Stimulated activated CD8-positive, alpha-beta memory T cell treated with anti-CD3 and anti-CD28 coated beads, Interleukin-12 subunit alpha, Interleukin-12 subunit beta, amount 100 ng/mL, for 24 hours (primary cell): ENCODE results near the gene MAB21L3.
A peak's percentile ranks its signal among the peaks of the same experiment; 100 is the strongest.
"Not testable (repeated sequence)": the region's sequence is repeated elsewhere in the genome, so short reads cannot be mapped to it uniquely, and the experiment has no call there.

Experiments used
- DNase-seq: peaks from one replicate; pipeline ENCODE4 v3.0.0-alpha.2; 2020; ENCODE audit errors: extremely low read depth

Gene MAB21L3

GRCh38 chr1:116138277-116138792 lies 27.1 kb downstream of the MAB21L3 start:
- no peak for DNase-seq

- no peak for DNase-seq
These were observed 28.5 kb downstream of the MAB21L3 start for GRCh38 chr1:116139592-116140134.

DNA sequence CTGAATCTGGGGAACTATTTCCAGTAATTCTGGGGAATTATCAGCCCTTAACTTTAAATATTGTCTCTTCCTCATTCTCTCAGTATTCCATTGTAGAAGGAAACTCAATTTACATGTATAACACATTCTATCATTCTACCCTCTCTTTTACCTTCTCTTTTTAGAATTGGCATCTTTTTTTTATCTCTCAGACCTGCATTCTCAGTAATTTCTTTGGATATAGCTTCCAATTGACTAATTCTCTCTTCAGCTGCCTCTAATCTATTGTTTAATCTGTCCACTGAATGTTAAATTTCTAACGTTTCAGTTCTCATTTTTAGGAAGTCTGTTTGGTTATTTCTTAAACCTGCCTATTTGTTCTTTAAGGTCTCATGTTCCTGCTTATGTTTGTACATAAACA lies 33.0 kb downstream of the MAB21L3 start:
- no peak for DNase-seq

- DNase-seq = not testable (repeated sequence)
These were observed 35.4 kb downstream of the MAB21L3 start for GRCh38 chr1:116146447-116147113.

GRCh38 chr1:116147114-116147510 lies 35.9 kb downstream of the MAB21L3 start:
- DNase-seq = no peak

DNA sequence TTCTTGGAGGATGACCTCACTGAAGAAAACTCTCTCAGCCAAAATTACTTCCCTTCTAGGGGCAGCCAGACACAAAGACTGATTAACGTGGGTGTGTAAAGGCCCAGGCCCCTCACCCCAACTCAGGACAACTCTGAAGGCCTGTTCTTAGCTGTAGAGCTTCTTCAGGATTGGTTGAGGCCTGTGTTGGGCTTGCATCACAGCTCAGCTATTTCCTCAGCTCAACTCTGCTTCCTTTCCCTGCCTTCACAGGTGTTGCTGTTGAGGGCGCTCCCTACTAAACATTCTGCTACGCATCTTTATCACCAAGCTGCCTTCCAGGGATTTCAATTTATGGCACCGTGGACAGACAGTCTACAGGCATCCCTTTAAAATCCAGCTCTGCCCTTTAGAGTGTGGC lies 36.8 kb downstream of the MAB21L3 start:
- no peak for DNase-seq

DNA sequence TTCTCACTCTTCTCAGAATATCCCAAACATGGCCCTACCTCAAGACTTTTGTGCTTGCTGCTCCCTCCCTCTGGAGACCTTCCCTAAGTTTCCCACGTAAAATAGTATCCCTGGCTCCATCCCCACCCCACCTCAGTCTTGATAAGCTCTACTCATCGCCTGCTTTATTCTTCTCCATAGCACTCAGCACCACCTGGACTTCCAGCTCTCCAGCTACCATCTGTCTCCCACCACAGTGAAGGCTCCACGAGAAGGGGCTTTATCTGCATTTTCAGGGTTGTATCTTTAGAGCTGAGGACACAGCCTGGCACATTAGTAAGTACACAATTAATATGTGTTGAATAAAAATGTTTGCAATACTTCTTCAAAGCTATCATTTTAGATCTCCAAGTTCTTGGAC lies 37.8 kb downstream of the MAB21L3 start:
- DNase-seq = no peak

- DNase-seq = no peak
These were observed 39.2 kb downstream of the MAB21L3 start for GRCh38 chr1:116150368-116150767.

DNA sequence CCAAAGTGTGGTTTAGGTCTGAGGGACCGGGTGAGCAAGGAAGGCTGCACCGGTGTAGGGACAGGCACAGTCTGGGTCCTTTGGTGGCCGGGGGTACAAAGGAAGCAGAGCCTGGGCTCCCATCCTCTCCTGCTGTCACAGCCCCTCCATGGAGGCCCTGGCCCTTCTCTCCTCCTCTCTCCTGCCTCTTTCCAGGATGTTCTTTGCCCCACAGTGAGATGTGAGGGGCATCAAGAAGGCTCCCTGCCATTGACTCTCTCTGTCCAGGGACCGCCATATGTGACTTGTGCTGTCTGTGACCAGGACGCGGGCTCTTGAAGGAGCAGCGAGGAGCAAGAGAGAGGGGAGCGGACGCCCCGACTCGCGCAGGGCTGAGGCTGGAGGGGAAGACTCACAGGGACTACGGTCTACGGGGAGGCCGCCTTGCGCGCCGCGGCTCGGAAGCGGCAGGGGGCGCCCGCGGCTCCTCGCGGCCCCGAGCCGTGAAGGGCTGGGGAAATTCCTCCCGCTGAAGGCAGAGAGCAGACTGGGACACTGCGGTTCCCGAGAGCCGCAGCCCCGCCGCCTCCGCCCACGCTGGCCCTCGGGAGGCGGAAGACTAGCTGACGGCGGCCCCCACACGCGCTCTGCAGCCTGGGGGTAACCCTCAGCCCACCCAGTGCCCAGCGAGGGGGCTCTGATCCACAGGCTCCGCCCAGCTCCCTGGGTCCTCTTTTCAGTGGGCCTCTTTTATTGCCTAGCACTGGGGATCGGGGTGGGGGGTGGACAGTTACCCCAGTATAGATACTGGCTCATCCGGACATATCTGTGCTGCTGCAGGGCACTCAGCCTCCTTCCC lies 40.8 kb downstream of the MAB21L3 start:
- DNase-seq = peak; percentile 48

GRCh38 chr1:116152577-116152943 lies 41.4 kb downstream of the MAB21L3 start:
- no peak for DNase-seq

GRCh38 chr1:116152950-116153691 lies 41.9 kb downstream of the MAB21L3 start:
- no peak for DNase-seq

GRCh38 chr1:116153692-116154031 lies 42.5 kb downstream of the MAB21L3 start:
- no peak for DNase-seq

GRCh38 chr1:116154536-116154935 lies 43.3 kb downstream of the MAB21L3 start:
- DNase-seq = no peak

DNA sequence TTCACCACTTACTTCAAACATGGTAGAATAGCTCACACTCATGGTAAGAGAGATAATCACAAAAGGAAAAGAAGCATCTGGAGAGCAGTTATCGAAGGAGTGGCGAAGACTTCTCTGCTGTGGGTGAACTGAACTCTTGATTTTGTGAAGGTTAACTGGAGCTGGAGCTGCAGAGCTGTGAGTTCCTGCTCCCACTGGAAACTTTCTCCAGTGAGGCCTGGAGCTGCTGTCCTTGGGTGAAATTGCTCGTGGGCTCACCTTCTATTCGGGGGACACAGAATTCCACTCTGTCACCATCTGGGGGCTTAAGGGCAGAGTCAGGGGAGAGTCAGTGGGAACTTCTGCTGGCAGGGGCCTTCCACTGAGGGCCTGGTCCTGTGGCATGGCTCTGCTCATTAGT lies 45.9 kb downstream of the MAB21L3 start:
- no peak for DNase-seq

- DNase-seq = no peak
These were observed 48.0 kb downstream of the MAB21L3 start for GRCh38 chr1:116159177-116159576.

DNA sequence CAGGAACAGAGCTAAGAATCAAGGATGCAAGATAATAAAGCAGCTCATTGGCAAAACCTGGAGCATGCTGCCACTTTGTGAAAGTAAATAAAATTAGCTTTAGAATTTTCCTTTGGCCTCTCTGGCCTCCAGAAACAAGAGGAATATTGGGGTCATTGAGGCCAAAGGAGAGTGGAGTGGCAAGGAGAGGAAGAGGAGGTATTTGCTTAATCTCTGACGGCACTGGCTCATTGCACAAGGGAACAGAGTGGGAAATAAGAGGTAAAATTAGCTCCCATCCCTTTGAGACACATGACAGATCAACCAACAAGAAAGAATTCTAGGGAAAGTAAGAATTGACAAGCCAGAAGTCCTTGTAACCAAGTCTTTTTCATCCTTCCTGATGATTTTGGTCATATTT lies 48.4 kb downstream of the MAB21L3 start:
- DNase-seq = no peak

DNA sequence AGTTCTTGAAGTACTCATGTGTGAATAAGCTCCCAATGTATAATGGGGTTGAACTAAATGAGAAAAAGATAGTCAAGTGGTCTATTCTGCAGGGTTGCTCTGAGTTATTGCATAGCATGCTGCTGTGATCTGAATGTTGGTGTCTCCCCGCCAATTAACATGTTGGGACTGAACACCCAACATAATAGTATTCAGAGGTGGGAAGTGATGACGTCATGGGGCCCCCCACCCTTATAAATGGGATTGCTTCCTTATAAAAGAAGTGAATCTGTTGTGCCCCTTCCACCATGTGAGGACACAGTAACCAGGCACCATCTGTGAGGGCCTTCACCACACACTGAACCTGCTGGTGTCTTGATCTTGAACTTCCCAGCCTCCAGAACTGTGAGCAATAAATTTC lies 50.2 kb downstream of the MAB21L3 start:
- DNase-seq = no peak

- no peak for DNase-seq
These were observed 50.7 kb downstream of the MAB21L3 start for GRCh38 chr1:116161877-116162390.

- no peak for DNase-seq
These were observed 52.3 kb downstream of the MAB21L3 start for GRCh38 chr1:116163533-116163932.

- DNase-seq = no peak
These were observed 53.0 kb downstream of the MAB21L3 start for GRCh38 chr1:116164150-116164549.

DNA sequence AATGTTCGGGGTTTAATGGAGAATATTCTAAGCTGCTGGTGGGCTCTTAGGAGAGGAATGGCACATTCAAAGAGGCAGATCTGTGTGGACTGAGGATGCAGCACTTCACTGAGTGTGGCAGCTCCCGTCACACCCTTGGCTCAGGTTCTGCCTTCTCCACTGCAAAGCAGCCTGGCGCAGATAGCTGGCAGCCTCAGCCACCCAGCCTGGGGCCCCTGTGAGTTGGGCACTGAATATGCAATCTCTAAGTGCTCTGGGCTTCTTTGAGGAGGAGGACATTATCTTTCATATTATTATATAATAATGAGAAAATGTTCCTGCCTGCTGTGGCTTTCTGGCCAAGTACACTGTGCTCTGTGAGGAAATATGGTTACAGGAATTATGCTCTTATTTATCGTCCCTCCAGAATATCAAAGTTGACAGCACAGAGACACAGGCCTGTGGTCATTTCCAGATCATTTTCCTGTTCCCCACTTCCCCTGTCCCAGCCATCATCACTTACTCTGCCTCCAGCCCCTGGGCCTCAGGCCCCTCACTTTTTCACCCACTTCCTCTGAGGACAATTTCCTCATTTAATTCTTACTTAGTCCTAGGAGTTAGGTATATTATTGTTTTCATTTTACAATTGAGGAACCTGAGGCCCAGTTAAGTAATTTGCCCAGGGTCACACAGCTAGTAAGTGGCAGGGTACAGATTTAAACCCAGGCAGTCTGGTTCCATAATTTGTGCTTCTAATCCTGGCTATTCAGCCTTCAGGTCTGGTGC lies 53.6 kb downstream of the MAB21L3 start:
- no peak for DNase-seq
